Lower lobe of right lung (tissue), 2 donors: Measurements from ENCODE around the gene C20orf141. TPM values are rescaled to one million over a fixed set of nuclear protein-coding genes. Genes with fewer than 3 reads are reported as not detected.

Source experiments
- ATAC-seq, 2 donors: fragments of 200-7000 bp; cut with Tn5 transposase; one replicate each; pipeline ENCODE4 v1.9.1; 2020 to 2022; ENCODE audit warnings: mild to moderate bottlenecking in 2 of 2, moderate library complexity in 2 of 2
- DNase-seq: peaks from one replicate; pipeline ENCODE4 v3.0.0-alpha.2; 2020
- H3K27ac ChIP-seq: fragments of 200-600 bp; one replicate; pipeline ENCODE4 v1.8.0; 2022
- H3K27me3 ChIP-seq: fragments of 200-600 bp; one replicate; pipeline ENCODE4 v1.8.0; 2022; ENCODE audit warnings: low read depth
- H3K36me3 ChIP-seq: fragments of 200-600 bp; one replicate; pipeline ENCODE4 v1.8.0; 2022; ENCODE audit warnings: mild to moderate bottlenecking
- H3K4me1 ChIP-seq: fragments of 200-600 bp; one replicate; pipeline ENCODE4 v1.8.0; 2022
- H3K4me3 ChIP-seq: fragments of 200-600 bp; one replicate; pipeline ENCODE4 v1.8.0; 2022; ENCODE audit warnings: mild to moderate bottlenecking
- H3K9me3 ChIP-seq: fragments of 200-600 bp; one replicate; pipeline ENCODE4 v1.8.0; 2022
- intact Hi-C: fragments of 100-400 bp; cut with DNase I; formaldehyde crosslinking; loops from one replicate; pipeline ENCODE4 v1.11.0; 2022
- total RNA-seq: library from RNA; stranded (reverse); fragmentation: NEBNext Ultra II Directional; extraction: Animal tissue kit (Norgen Biotek cat#: 25700); gene quantifications from one replicate; pipeline ENCODE4 v1.2.1, GENCODE V29; 2021
- TF ChIP-seq, protein P1 (sequence below): fragments of 200-600 bp; IDR thresholded peaks from one replicate; pipeline ENCODE4 v1.8.0; 2022; ENCODE audit warnings: antibody characterized with exemption, mild to moderate bottlenecking
- donor health status: DM: no; HTN: yes; CAD: no; lungs with severe emphysema.

C20orf141 gene
- total RNA-seq, 1 donor from 2014 or later, result not detected

DNA sequence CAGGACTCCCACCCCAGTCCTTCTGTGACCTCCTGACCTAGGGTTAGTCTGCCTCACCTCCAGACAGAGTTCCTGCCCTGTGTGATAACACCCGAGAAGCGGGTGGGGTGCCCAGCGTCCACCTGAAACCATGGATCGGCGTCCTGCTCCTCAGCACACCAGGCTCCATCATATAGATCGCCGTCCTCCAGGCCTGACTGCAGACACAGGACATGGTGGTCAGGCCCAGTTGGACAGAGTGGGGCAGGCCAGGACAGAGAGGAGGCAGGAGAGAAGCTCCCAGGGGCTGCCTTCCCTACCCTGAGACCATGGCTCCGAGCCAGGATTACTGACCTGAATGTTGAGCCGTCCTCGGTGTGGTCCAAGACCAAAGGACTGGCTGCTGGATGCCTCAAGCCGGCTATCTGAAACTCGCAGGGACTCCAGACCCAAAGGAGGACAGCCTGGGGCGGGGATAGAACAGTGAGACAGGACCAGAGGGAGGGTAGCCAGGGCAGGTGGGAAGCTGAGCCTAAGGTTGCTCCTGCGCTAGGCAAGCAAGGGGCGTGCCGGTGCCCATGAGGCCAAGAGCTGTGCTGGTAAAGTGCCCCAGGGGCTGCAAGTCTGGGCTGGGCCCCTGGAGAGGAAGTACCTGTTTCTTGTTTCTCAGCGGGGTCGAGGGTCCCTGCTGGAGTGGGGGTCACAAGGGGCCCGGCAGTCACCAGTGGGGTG, 16.5 kb upstream of the C20orf141 start:
- Histone ChIP-seq H3K9me3 (no peaks in the 10 kb centered on the region), H3K27me3 (peaks cover 60% of the 10 kb centered on the region), H3K4me1 (peaks cover 24% of the 10 kb centered on the region), H3K36me3 (no peaks in the 10 kb centered on the region), H3K27ac (no peak overlapping the region), H3K4me3 (no peak overlapping the region)
- no peak for DNase-seq
- TF ChIP-seq, protein P1, sequence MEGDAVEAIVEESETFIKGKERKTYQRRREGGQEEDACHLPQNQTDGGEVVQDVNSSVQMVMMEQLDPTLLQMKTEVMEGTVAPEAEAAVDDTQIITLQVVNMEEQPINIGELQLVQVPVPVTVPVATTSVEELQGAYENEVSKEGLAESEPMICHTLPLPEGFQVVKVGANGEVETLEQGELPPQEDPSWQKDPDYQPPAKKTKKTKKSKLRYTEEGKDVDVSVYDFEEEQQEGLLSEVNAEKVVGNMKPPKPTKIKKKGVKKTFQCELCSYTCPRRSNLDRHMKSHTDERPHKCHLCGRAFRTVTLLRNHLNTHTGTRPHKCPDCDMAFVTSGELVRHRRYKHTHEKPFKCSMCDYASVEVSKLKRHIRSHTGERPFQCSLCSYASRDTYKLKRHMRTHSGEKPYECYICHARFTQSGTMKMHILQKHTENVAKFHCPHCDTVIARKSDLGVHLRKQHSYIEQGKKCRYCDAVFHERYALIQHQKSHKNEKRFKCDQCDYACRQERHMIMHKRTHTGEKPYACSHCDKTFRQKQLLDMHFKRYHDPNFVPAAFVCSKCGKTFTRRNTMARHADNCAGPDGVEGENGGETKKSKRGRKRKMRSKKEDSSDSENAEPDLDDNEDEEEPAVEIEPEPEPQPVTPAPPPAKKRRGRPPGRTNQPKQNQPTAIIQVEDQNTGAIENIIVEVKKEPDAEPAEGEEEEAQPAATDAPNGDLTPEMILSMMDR, result no peak
- no peak for ATAC-seq
- intact Hi-C loops, result no loop called here

DNA sequence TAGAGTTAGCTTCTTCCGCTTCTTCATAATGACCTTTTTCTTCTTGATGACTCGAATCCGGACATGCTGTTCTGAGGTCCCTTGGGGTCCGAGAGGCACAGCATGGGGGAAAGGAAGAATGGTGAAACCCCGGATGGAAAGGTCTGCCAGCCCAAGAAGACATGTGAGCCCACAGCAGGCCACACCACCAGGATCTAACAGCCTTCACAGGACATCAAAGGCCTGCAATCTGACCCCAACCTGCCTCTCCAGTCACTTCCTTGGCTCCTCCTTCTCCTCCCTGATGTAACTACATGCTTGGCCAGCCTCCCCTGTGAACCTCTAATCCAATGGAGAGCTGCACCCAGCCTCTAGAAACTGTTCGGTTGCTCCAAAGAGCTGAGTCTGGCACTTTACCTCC, 16.0 kb upstream of the C20orf141 start:
- Histone ChIP-seq H3K36me3 (no peaks in the 10 kb centered on the region), H3K4me1 (peaks cover 24% of the 10 kb centered on the region), H3K4me3 (no peak overlapping the region), H3K27me3 (peaks cover 66% of the 10 kb centered on the region), H3K27ac (no peak overlapping the region), H3K9me3 (no peaks in the 10 kb centered on the region)
- TF ChIP-seq, protein P1, result no peak
- intact Hi-C loops, result no loop called here
- ATAC-seq (no peak), DNase-seq (no peak)

DNA sequence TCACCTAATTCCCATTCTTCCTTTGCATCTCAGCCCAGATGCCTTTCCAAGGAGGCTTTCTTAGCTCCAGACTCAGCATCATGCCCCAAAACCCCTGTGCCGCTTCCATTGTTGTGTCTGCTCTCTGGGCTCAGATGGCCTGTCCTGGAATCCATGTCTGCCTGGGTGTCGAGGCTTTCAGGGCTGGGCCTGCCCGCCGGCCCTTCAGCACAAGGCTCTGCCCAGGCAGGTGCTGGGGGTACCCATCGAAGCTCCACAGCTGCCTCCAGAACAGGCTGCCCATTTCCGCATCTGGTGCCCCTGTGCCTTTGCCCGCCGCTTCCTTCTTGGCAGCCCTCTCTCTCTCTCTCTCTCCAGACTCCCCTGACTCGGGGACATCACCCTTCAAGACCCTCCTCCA, 15.5 kb upstream of the C20orf141 start:
- intact Hi-C loops, result no loop called here
- DNase-seq, result no peak
- Histone ChIP-seq H3K27ac (no peak overlapping the region), H3K4me3 (peak overlapping the region; percentile 39), H3K36me3 (no peaks in the 10 kb centered on the region), H3K4me1 (peaks cover 24% of the 10 kb centered on the region), H3K9me3 (no peaks in the 10 kb centered on the region), H3K27me3 (peaks cover 69% of the 10 kb centered on the region)
- ATAC-seq, result no peak
- TF ChIP-seq, protein P1, result no peak

DNA sequence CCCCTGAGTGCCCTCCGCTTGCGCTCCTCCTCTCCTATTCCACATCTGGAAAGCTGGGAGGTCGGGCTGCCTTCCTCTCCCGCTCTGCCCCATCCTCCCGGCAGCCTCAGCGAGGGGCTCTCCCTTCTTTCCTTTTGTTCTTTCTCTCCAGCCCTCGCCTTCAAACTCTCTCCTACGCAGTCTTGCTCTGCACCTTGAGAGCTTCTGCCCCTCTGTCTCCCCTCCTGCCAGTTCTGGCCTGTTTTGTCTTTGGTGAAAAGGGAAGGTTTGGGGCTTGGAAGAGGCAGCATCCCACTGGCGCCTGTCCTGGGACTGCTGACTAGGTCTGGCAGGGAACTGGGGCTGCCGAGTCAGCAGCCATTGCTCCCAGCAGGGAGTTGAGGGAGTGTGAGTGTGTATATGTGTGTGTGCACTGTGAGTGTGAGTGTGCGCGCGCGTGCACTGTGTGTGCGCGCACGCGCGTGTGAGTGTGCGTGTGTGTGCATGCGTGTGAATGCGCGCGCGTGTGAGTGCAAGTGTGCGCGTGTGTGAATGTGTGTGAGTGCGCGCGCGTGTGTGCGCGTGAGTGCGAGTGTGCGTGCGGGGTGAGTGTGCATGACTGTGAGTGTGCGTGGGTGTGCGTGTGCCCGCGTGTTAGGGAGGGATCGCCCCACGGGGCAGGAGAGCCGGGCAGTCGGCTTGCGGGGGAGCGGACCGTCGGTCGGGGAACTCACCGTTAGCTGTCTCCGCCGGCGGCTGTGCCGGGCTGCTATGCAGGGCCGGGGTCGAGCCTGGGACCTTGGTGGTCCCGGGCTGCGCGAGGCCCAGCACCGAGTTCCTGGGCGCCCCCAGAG, 14.9 kb upstream of the C20orf141 start:
- intact Hi-C loops, result no loop called here
- H3K4me3 ChIP-seq, result peak overlapping the region; percentile 39
- no peak overlapping the region for H3K27ac ChIP-seq
- DNase-seq (no peak), ATAC-seq (peak in 1 of 2 donors; percentile 36)
- TF ChIP-seq, protein P1, result no peak
- no peaks in the 10 kb centered on the region for H3K36me3 ChIP-seq
- peaks cover 24% of the 10 kb centered on the region for H3K4me1 ChIP-seq
- peaks cover 75% of the 10 kb centered on the region for H3K27me3 ChIP-seq
- no peaks in the 10 kb centered on the region for H3K9me3 ChIP-seq

DNA sequence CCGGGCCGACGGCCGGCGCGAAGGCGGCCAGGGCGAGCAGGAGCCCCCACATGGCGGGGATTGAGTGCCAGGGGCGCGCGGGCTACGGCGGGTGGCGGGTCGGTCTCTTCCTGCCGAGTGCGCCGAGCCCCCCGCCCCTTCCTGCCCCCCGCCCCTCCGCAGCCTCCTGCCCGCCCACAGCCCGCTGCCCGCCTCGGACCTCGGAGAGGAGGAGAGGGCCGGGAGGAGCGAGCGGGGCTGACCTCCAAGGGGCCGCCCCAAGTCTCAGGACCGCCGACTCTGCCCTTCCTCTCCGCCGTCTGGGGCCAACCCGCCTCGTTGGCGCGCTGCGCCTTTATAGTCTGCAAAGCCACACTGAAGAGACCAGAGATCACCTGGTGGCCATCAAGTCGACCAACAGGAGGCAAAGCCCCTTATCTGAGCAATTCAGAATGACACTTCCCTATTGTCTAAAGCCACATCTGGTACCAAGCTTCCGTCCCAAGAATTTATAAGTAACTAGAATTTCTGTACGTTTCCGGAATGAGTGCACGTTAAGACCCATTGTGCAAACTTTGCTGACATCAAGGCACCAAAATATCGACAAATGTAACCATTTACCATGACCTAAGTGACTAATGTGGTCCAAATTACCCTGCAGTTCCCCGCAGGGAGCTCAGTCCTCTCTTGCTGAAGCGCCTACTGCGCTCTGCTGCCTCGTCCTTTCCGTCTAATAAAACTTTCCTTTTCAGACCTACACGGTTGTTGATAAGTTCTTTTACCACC, 14.1 kb upstream of the C20orf141 start, which contains the start of gene CPXM1:
Gene CPXM1 (minus strand): TSS at position 107 of the 765 bp plus-strand sequence. CDS start 55 bp downstream, at position 52.
- intact Hi-C loops, result no loop called here
- TF ChIP-seq, protein P1, result no peak
- Histone ChIP-seq H3K4me1 (peaks cover 24% of the 10 kb centered on the region), H3K27me3 (peaks cover 83% of the 10 kb centered on the region), H3K36me3 (no peaks in the 10 kb centered on the region), H3K9me3 (no peaks in the 10 kb centered on the region), H3K27ac (no peak within 1 kb of the TSS), H3K4me3 (peak within 1 kb of the TSS; percentile 39)
- ATAC-seq, result no peak
- DNase-seq, result no peak
